ENCODE measurements around the gene SLC25A44. TPM values are rescaled to one million over a fixed set of nuclear protein-coding genes. Genes with fewer than 3 reads are reported as not detected.
A peak's percentile ranks its signal among the peaks of the same experiment; 100 is the strongest.

SLC25A44 gene
- total RNA-seq, 1 experiment from 2014 or later: 33.0 TPM

- no peaks in the 10 kb centered on the region; the same call in 1 of the 2 replicates for H3K36me3 ChIP-seq (ENCODE audit: control insufficient read depth, insufficient read depth, low read length)
- ChIA-PET CTCF (interaction anchor here (0.6 kb wide), 1 partner anchor 12 kb away, joined by 4 read pairs; no protein-coding TSS in a partner anchor), POLR2A (interaction anchor here (0.5 kb wide), 1 partner anchor 21 kb away, joined by 3 read pairs; no protein-coding TSS in a partner anchor)
- peak overlapping the region in 1 of 2 experiments; percentile 18; a peak in 1 of 4 replicates for H3K4me3 ChIP-seq (ENCODE audit: low read depth in 2 of 2, low read length in 2 of 2)
- peaks cover 9% of the 10 kb centered on the region for H3K4me1 ChIP-seq (ENCODE audit: control insufficient read depth, insufficient read depth, low read length)
- no TSS peak for BruUV-seq (replicated peaks)
- H3K9me3 ChIP-seq (ENCODE audit: control insufficient read depth, insufficient read depth, low read depth, low read length): no peaks in the 10 kb centered on the region
- DNase-seq (ENCODE audit: low read depth, low spot score) (no peak), ATAC-seq (no peak)
- no peak for TF ChIP-seq POLR2AphosphoS5 (IDR thresholded peaks at IDR 0.05; ENCODE audit: low read depth, low read length)
- TF ChIP-seq TCF7L2 (IDR thresholded peaks at IDR 0.05; ENCODE audit: low read depth, low read length): no peak
- TF ChIP-seq CTCF (IDR thresholded peaks at IDR 0.05): no peak
- TF ChIP-seq, protein P1, sequence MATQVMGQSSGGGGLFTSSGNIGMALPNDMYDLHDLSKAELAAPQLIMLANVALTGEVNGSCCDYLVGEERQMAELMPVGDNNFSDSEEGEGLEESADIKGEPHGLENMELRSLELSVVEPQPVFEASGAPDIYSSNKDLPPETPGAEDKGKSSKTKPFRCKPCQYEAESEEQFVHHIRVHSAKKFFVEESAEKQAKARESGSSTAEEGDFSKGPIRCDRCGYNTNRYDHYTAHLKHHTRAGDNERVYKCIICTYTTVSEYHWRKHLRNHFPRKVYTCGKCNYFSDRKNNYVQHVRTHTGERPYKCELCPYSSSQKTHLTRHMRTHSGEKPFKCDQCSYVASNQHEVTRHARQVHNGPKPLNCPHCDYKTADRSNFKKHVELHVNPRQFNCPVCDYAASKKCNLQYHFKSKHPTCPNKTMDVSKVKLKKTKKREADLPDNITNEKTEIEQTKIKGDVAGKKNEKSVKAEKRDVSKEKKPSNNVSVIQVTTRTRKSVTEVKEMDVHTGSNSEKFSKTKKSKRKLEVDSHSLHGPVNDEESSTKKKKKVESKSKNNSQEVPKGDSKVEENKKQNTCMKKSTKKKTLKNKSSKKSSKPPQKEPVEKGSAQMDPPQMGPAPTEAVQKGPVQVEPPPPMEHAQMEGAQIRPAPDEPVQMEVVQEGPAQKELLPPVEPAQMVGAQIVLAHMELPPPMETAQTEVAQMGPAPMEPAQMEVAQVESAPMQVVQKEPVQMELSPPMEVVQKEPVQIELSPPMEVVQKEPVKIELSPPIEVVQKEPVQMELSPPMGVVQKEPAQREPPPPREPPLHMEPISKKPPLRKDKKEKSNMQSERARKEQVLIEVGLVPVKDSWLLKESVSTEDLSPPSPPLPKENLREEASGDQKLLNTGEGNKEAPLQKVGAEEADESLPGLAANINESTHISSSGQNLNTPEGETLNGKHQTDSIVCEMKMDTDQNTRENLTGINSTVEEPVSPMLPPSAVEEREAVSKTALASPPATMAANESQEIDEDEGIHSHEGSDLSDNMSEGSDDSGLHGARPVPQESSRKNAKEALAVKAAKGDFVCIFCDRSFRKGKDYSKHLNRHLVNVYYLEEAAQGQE (IDR thresholded peaks at IDR 0.05; ENCODE audit: insufficient read depth in 1 of 2, low read depth in 2 of 2, low read length in 1 of 2): no peak
- no peak for TF ChIP-seq SIN3A (IDR thresholded peaks at IDR 0.05; ENCODE audit: borderline replicate concordance, insufficient read depth, low read depth, low read length)
- no peaks in the 10 kb centered on the region for H3K27me3 ChIP-seq (ENCODE audit: control insufficient read depth, insufficient read depth, low read length)
- intact Hi-C loops (cut with micrococcal nuclease; ENCODE audit: unreplicated experiment): no loop called here
- in situ Hi-C loops (cut with HindIII; ENCODE audit: low pct_unique_long_range_greater_than_20kb, low sequenced_read_pairs): no loop called here
- H3K27ac ChIP-seq (ENCODE audit: low read length): no peak overlapping the region
These were observed 52.4 kb downstream of the SLC25A44 start for GRCh38 chr1:156246241-156246780.

DNA sequence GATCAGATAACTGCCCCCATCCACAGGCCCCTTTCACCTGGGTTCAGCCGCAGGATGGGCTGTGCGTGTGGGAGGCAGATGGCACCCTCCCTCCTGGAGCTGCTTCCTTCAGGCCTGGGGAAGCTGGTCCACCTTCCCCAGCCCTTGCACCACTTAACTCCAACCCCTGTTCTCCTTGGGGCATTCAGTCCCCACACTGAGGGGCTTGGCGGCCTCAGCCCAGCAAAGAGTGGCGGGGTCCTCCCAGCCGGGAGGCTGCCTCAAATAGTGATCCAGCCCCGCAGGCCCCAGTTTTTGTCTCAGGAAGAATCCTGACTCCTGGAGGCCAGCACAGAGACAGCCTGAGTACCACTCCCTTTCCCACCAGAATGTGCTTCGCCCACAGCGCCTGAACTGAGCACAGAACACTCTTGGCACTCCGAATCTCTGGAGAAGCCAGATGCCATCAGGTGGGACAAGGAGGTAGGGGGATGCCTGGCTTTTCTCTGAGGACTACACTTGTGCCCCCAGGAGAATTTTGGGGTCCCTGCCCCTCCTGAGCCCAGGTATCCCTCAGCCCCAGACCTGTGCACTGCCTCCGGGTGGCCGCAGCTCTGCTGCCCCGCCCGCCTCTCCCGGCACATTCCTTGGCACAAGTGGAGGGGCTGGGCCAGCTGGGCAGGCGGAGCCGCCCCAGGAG, 53.0 kb downstream of the SLC25A44 start:
- in situ Hi-C loops (cut with HindIII; ENCODE audit: low pct_unique_long_range_greater_than_20kb, low sequenced_read_pairs) (no loop called here), intact Hi-C loops (cut with micrococcal nuclease; ENCODE audit: unreplicated experiment) (no loop called here)
- TF ChIP-seq POLR2AphosphoS5 (IDR thresholded peaks at IDR 0.05; ENCODE audit: low read depth, low read length) (peak; percentile 17; the same call in 1 of the 2 replicates), TCF7L2 (IDR thresholded peaks at IDR 0.05; ENCODE audit: low read depth, low read length) (no peak)
- ChIA-PET CTCF (no interaction called here), POLR2A (interaction anchor here (0.5 kb wide), 1 partner anchor 22 kb away, joined by 3 read pairs; no protein-coding TSS in a partner anchor)
- H3K36me3 ChIP-seq (ENCODE audit: control insufficient read depth, insufficient read depth, low read length): no peaks in the 10 kb centered on the region; the same call in 1 of the 2 replicates
- DNase-seq (ENCODE audit: low read depth, low spot score) (no peak), ATAC-seq (peak; percentile 39)
- BruUV-seq (replicated peaks): no TSS peak
- H3K9me3 ChIP-seq (ENCODE audit: control insufficient read depth, insufficient read depth, low read depth, low read length): no peaks in the 10 kb centered on the region
- no peak overlapping the region for H3K27ac ChIP-seq (ENCODE audit: low read length)
- no peak overlapping the region for H3K4me3 ChIP-seq (ENCODE audit: low read depth in 2 of 2, low read length in 2 of 2)
- peaks cover 9% of the 10 kb centered on the region for H3K4me1 ChIP-seq (ENCODE audit: control insufficient read depth, insufficient read depth, low read length)
- H3K27me3 ChIP-seq (ENCODE audit: control insufficient read depth, insufficient read depth, low read length): no peaks in the 10 kb centered on the region
